Peyer's patch (tissue), 4 donors: ENCODE measurements around the gene ACAP2. TPM values are rescaled to one million over a fixed set of nuclear protein-coding genes. Genes with fewer than 3 reads are reported as not detected.
A peak's percentile ranks its signal among the peaks of the same experiment; 100 is the strongest.

ENCODE experiments used
- DNase-seq, 3 donors: peaks; one replicate each; pipeline ENCODE4 v3.0.0-alpha.2; 2017 to 2019
- H3K27ac ChIP-seq, 4 donors: fragments of 200-600 bp; sonication (generic); one replicate each; pipeline ENCODE4 v1.5.1; 2016 to 2019
- H3K27me3 ChIP-seq, 2 donors: fragments of 200-600 bp; sonication (generic); one replicate each; pipeline ENCODE4 v1.5.1; 2019
- H3K36me3 ChIP-seq, 3 donors: fragments of 200-600 bp; sonication (generic); one replicate each; pipeline ENCODE4 v1.5.1; 2016 to 2019
- H3K4me1 ChIP-seq, 4 donors: fragments of 200-600 bp; sonication (generic); one replicate each; pipeline ENCODE4 v1.5.1; 2016 to 2019
- H3K4me3 ChIP-seq, 4 donors: fragments of 200-600 bp; sonication (generic); 1 replicate in 3 of 4; 2 replicates in 1 of 4; pipeline ENCODE4 v1.5.1; 2016 to 2019; ENCODE audit warnings: mild to moderate bottlenecking in 1 of 4
- H3K9me3 ChIP-seq, 4 donors: fragments of 200-600 bp; sonication (generic); one replicate each; pipeline ENCODE4 v1.5.1; 2016 to 2019; ENCODE audit warnings: mild to moderate bottlenecking in 1 of 4
- CTCF ChIP-seq, 6 experiments: fragments of 450-650 bp in 4 of 6; fragments of 200-600 bp in 2 of 6; sonication (generic) in 1 of 6; IDR thresholded peaks; one replicate each; pipeline ENCODE4 v1.5.1; 2017 to 2019; ENCODE audit warnings: antibody characterized with exemption in 6 of 6, mild to moderate bottlenecking in 3 of 6, moderate library complexity in 1 of 6
- POLR2A ChIP-seq, 2 donors: fragments of 450-650 bp; IDR thresholded peaks; one replicate each; pipeline ENCODE4 v1.5.1; 2017; ENCODE audit warnings: antibody characterized with exemption in 2 of 2, mild to moderate bottlenecking in 2 of 2, moderate library complexity in 2 of 2
- total RNA-seq, 4 donors: library from RNA; depleted of rRNA; stranded (reverse); fragments of >200 nt; gene quantifications; one replicate each; pipeline ENCODE4 v1.1.0, GENCODE V29; 2016

The ACAP2 gene
- total RNA-seq, 4 donors from 2014 or later: 63.7 to 96.6 (median 65.9) TPM

DNA sequence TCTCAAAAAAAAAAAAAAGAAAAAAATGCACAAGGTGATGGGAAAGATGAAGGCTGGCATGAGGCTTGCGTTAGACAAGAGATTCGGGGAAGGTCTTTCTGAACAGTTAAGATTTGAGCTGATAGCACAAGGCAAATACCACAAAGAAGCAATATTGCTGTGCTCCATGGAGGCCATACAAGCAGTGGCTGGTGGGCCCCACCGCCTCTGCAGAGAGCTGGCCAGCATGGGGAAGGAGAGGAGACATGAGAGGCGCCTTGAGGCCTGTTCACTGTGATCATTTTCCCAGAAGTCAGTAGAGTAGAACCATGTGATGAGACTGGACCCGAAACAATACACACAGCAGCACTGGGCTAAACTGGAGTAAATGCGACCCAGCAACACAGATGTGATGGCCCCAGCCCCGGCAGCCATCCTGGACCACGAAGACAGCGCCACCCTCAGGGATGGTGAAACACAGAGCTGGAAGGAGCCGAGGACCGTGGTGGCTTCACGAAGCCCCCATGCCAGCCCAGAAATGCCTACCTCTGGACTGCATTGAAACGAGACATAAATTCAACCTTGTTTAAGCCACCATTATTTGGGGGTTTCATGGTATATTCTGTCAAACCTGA, 177.3 kb downstream of the ACAP2 start:
- Histone ChIP-seq H3K9me3 (no peaks in the 10 kb centered on the region), H3K27me3 (no peaks in the 10 kb centered on the region), H3K4me1 (peaks cover 0 to 22% (median 13%) of the 10 kb centered on the region in 4 donors), H3K36me3 (no peaks in the 10 kb centered on the region), H3K27ac (no peak overlapping the region), H3K4me3 (no peak overlapping the region)
- DNase-seq: no peak
- TF ChIP-seq POLR2A (IDR thresholded peaks at IDR 0.05) (no peak), CTCF (IDR thresholded peaks at IDR 0.05) (no peak)

GRCh38 chr3:195263925-195264600, 178.8 kb downstream of the ACAP2 start:
- no peak overlapping the region for H3K4me3 ChIP-seq
- H3K36me3 ChIP-seq: no peaks in the 10 kb centered on the region
- H3K27me3 ChIP-seq: no peaks in the 10 kb centered on the region
- no peak for DNase-seq
- TF ChIP-seq POLR2A (IDR thresholded peaks at IDR 0.05) (no peak), CTCF (IDR thresholded peaks at IDR 0.05) (no peak)
- H3K9me3 ChIP-seq: no peaks in the 10 kb centered on the region
- no peak overlapping the region for H3K27ac ChIP-seq
- peaks cover 0 to 17% (median 8%) of the 10 kb centered on the region in 4 donors for H3K4me1 ChIP-seq

- no peaks in the 10 kb centered on the region for H3K9me3 ChIP-seq
- H3K4me1 ChIP-seq: peaks cover 0 to 18% (median 11%) of the 10 kb centered on the region in 4 donors
- no peak overlapping the region for H3K27ac ChIP-seq
- no peak overlapping the region for H3K4me3 ChIP-seq
- TF ChIP-seq POLR2A (IDR thresholded peaks at IDR 0.05): no peak
- TF ChIP-seq CTCF (IDR thresholded peaks at IDR 0.05): no peak
- no peaks in the 10 kb centered on the region for H3K27me3 ChIP-seq
- no peak for DNase-seq
- no peaks in the 10 kb centered on the region for H3K36me3 ChIP-seq
Observed at GRCh38 chr3:195263193-195263924, 179.5 kb downstream of the ACAP2 start.

DNA sequence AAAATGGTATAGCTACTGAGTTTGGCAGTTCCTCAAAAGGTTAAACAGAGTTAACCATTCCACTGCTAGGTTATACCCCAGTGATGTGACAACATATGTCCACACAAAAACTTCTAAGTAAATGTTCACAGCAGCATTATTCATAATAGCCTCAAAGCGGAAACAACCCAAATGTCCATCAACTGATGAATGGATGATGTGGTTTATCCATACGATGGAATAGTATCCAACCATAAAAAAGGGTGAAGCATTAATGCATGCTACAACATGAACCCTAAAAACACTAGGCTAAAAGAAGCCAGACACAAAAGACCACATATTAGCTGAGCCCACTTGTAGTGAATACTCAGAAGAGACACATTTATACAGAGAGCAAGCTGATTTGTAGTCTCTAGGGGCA, 180.9 kb downstream of the ACAP2 start:
- Histone ChIP-seq H3K9me3 (no peaks in the 10 kb centered on the region), H3K4me1 (peaks cover 0 to 23% (median 11%) of the 10 kb centered on the region in 4 donors), H3K36me3 (no peaks in the 10 kb centered on the region), H3K27me3 (no peaks in the 10 kb centered on the region), H3K27ac (no peak overlapping the region), H3K4me3 (no peak overlapping the region)
- no peak for TF ChIP-seq POLR2A (IDR thresholded peaks at IDR 0.05)
- TF ChIP-seq CTCF (IDR thresholded peaks at IDR 0.05): no peak
- no peak for DNase-seq

- H3K9me3 ChIP-seq: no peaks in the 10 kb centered on the region
- no peaks in the 10 kb centered on the region for H3K36me3 ChIP-seq
- peak overlapping the region; percentile 60 to 74 (median 64) for H3K4me3 ChIP-seq
- H3K27ac ChIP-seq: peak overlapping the region; percentile 84 to 96 (median 87)
- peak in 1 of 3 donors; percentile 64 for DNase-seq
- TF ChIP-seq CTCF (IDR thresholded peaks at IDR 0.05) (no peak), POLR2A (IDR thresholded peaks at IDR 0.05) (no peak)
- H3K4me1 ChIP-seq: peaks cover 0 to 23% (median 11%) of the 10 kb centered on the region in 4 donors
- H3K27me3 ChIP-seq: no peaks in the 10 kb centered on the region
Observed at GRCh38 chr3:195260280-195260905, 182.4 kb downstream of the ACAP2 start.
